Testis (tissue), 2 donors: ENCODE data around the gene VGLL4.

ENCODE experiments used
- CTCF ChIP-seq, 3 experiments: fragments of 450-650 bp in 2 of 3; fragments of 200-600 bp in 1 of 3; sonication (generic) in 1 of 3; IDR thresholded peaks; one replicate each; pipeline ENCODE4 v1.5.1; 2016 to 2019; ENCODE audit warnings: antibody characterized with exemption in 3 of 3, mild to moderate bottlenecking in 2 of 3, moderate library complexity in 1 of 3
- POLR2A ChIP-seq: fragments of 450-650 bp; IDR thresholded peaks from one replicate; pipeline ENCODE4 v1.6.1; 2017; ENCODE audit warnings: antibody characterized with exemption, mild to moderate bottlenecking, moderate library complexity

GRCh38 chr3:11547498-11547897 is 96.2 kb downstream of the VGLL4 start:
- TF ChIP-seq CTCF (IDR thresholded peaks at IDR 0.05) (no peak), POLR2A (no peak)
